HepG2 (cell line): ENCODE results near the gene SH3PXD2A. TPM values are rescaled to one million over a fixed set of nuclear protein-coding genes. Genes with fewer than 3 reads are reported as not detected.

ENCODE experiments used
- EED ChIP-seq: sonication (generic); formaldehyde crosslinking; IDR thresholded peaks from 2 replicates; pipeline ENCODE4 v1.5.0; 2020; ENCODE audit warnings: mild to moderate bottlenecking, missing genetic modification reagents
- NFYB ChIP-seq: sonication (generic); formaldehyde crosslinking; IDR thresholded peaks from 2 replicates; pipeline ENCODE4 v1.4.0; 2020; ENCODE audit warnings: missing genetic modification reagents
- PPARG ChIP-seq: conservative IDR thresholded peaks from 2 replicates; pipeline ENCODE4 v1.6.1; 2016; ENCODE audit warnings: missing biosample characterization, missing genetic modification reagents
- SALL1 ChIP-seq: sonication (generic); formaldehyde crosslinking; IDR thresholded peaks from 2 replicates; pipeline ENCODE4 v1.8.0; 2022; ENCODE audit warnings: mild to moderate bottlenecking, missing genetic modification reagents
- SMYD3 ChIP-seq: sonication (generic); formaldehyde crosslinking; IDR thresholded peaks from 2 replicates; pipeline ENCODE4 v1.8.1; 2023; ENCODE audit warnings: mild to moderate bottlenecking, missing genetic modification reagents
- TAF15 ChIP-seq: fragments of 200-400 bp; formaldehyde crosslinking; IDR thresholded peaks from one replicate; pipeline ENCODE4 v1.6.1; 2018; ENCODE audit warnings: mild to moderate bottlenecking, low read depth, low read length; ENCODE audit not compliant: poor library complexity, severe bottlenecking
- TCF7L2 ChIP-seq: IDR thresholded peaks from 2 replicates; pipeline ENCODE4 v1.6.1; 2011; ENCODE audit warnings: mild to moderate bottlenecking, low read depth, low read length, moderate library complexity
- TEAD2 ChIP-seq: sonication (generic); formaldehyde crosslinking; IDR thresholded peaks from 2 replicates; pipeline ENCODE4 v1.9.0; 2021; ENCODE audit warnings: missing genetic modification reagents
- XRCC5 ChIP-seq: fragments of 200-400 bp; formaldehyde crosslinking; optimal IDR thresholded peaks from 2 replicates; pipeline ENCODE3; 2017; ENCODE audit warnings: mild to moderate bottlenecking, low read length
- ZFX ChIP-seq: sonication (generic); formaldehyde crosslinking; IDR thresholded peaks from 2 replicates; pipeline ENCODE4 v1.4.0; 2020; ENCODE audit warnings: mild to moderate bottlenecking, low read depth, missing genetic modification reagents, moderate library complexity
- ZNF512 ChIP-seq: sonication (generic); formaldehyde crosslinking; IDR thresholded peaks from 2 replicates; pipeline ENCODE4 v1.4.0; 2020; ENCODE audit warnings: mild to moderate bottlenecking, missing genetic modification reagents
- ZNF691 ChIP-seq: sonication (generic); formaldehyde crosslinking; IDR thresholded peaks from 2 replicates; pipeline ENCODE4 v1.4.0; 2020; ENCODE audit warnings: missing genetic modification reagents, low read depth, mild to moderate bottlenecking, borderline replicate concordance
- polyA plus RNA-seq, 8 experiments: library from polyadenylated mRNA; depleted of rRNA in 3 of 8; stranded (reverse) in 7 of 8; unstranded in 1 of 8; fragments of >200 nt; fragmentation: Illumina TruSeq in 4 of 8; extraction: Trizol in 4 of 8; gene quantifications; 2 replicates each; pipeline versions ENCODE4 v1.2.1 to v1.2.3, GENCODE V29; 2011 to 2016; ENCODE audit warnings: low read depth in 4 of 8, missing spikeins in 1 of 8, mixed read lengths in 1 of 8; ENCODE audit not compliant: insufficient read depth in 1 of 8
- total RNA-seq, 5 experiments: library from RNA; depleted of rRNA; stranded (reverse); fragments of >200 nt; fragmentation: Illumina TruSeq; extraction: Trizol; gene quantifications; 2 replicates each; pipeline ENCODE4 v1.2.3, GENCODE V29; 2016; ENCODE audit warnings: low read depth in 1 of 5
- TF ChIP-seq, protein P1 (sequence below): sonication (generic); formaldehyde crosslinking; IDR thresholded peaks from 2 replicates; pipeline ENCODE4 v1.8.1; 2022; ENCODE audit warnings: low read depth, mild to moderate bottlenecking, missing genetic modification reagents
- TF ChIP-seq, protein P2 (sequence below): sonication (generic); formaldehyde crosslinking; IDR thresholded peaks from 2 replicates; pipeline ENCODE4 v1.8.0; 2022; ENCODE audit warnings: mild to moderate bottlenecking, missing genetic modification reagents
- TF ChIP-seq, protein P3 (sequence below): sonication (generic); formaldehyde crosslinking; IDR thresholded peaks from 2 replicates; pipeline ENCODE4 v1.4.0; 2020; ENCODE audit warnings: missing genetic modification reagents
- TF ChIP-seq, protein P4 (sequence below): sonication (generic); formaldehyde crosslinking; conservative IDR thresholded peaks from 2 replicates; pipeline ENCODE4 v1.4.0; 2020; ENCODE audit warnings: mild to moderate bottlenecking, missing genetic modification reagents, moderate library complexity

Gene SH3PXD2A
- total and polyA plus RNA-seq, 2 of the 13 experiments (the other 11 are each of a cell fraction or from before 2014, with no cell fraction given): 11.1 to 11.3 TPM

DNA sequence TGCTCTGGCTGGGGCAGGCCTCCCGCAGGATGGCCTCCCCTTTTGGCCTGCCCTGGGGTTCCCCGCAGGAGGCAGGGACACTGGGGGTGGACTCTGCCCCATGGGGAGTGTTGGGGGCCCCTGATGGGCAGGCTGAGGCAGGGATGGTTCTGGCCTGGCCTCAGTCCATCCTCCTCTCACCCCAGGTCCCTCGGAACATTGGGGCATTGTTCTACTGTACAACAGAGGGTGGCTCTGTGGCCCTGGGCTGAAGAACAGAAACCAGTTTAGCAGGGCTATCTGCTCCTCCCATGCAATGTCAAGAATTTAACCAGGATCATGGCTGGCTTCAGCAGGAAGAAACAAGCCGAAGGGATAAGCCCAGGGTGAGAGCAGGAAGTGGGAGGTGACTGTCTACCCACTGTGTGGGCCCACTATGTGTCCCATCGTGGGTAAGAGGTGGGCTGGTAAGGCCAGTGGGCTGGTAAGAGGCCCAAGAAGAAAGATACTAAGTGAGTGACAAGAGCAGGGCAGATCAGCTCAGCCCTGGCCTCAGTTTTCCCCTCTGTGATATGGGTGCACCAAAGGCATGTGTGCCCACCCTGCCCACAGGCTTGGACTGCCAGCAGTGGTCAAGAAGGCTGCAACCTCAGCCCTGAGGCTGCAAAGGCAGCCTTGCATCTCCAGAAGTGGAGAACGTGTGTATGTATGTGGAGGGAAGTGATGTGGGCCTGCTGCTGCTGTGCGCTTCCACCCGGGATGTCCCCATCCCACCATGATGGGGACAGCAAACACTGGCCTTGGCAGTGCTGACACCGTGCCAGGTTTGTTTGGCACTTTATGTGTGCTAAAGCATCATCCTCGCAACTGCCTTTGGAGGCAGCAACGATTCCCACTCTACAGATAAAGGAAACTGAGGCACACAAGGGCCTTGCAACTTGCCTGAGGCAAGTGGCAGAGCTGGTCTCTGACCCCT is 138.9 kb downstream of the SH3PXD2A start (continued):
- TF ChIP-seq, protein P1, sequence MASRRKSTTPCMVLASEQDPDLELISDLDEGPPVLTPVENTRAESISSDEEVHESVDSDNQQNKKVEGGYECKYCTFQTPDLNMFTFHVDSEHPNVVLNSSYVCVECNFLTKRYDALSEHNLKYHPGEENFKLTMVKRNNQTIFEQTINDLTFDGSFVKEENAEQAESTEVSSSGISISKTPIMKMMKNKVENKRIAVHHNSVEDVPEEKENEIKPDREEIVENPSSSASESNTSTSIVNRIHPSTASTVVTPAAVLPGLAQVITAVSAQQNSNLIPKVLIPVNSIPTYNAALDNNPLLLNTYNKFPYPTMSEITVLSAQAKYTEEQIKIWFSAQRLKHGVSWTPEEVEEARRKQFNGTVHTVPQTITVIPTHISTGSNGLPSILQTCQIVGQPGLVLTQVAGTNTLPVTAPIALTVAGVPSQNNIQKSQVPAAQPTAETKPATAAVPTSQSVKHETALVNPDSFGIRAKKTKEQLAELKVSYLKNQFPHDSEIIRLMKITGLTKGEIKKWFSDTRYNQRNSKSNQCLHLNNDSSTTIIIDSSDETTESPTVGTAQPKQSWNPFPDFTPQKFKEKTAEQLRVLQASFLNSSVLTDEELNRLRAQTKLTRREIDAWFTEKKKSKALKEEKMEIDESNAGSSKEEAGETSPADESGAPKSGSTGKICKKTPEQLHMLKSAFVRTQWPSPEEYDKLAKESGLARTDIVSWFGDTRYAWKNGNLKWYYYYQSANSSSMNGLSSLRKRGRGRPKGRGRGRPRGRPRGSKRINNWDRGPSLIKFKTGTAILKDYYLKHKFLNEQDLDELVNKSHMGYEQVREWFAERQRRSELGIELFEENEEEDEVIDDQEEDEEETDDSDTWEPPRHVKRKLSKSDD (CRISPR knock-in tag): no peak
- no peak for TF ChIP-seq NFYB (CRISPR knock-in tag)
- TF ChIP-seq TEAD2 (CRISPR knock-in tag): no peak
- TF ChIP-seq EED (CRISPR knock-in tag): no peak
- TF ChIP-seq, protein P2, sequence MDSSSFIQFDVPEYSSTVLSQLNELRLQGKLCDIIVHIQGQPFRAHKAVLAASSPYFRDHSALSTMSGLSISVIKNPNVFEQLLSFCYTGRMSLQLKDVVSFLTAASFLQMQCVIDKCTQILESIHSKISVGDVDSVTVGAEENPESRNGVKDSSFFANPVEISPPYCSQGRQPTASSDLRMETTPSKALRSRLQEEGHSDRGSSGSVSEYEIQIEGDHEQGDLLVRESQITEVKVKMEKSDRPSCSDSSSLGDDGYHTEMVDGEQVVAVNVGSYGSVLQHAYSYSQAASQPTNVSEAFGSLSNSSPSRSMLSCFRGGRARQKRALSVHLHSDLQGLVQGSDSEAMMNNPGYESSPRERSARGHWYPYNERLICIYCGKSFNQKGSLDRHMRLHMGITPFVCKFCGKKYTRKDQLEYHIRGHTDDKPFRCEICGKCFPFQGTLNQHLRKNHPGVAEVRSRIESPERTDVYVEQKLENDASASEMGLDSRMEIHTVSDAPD (CRISPR knock-in tag): peak; percentile 19; the same call in 1 of the 2 replicates
- peak; percentile 43; the same call in 1 of the 2 replicates for TF ChIP-seq SALL1 (CRISPR knock-in tag)
- TF ChIP-seq TCF7L2: no peak
- TF ChIP-seq, protein P3, sequence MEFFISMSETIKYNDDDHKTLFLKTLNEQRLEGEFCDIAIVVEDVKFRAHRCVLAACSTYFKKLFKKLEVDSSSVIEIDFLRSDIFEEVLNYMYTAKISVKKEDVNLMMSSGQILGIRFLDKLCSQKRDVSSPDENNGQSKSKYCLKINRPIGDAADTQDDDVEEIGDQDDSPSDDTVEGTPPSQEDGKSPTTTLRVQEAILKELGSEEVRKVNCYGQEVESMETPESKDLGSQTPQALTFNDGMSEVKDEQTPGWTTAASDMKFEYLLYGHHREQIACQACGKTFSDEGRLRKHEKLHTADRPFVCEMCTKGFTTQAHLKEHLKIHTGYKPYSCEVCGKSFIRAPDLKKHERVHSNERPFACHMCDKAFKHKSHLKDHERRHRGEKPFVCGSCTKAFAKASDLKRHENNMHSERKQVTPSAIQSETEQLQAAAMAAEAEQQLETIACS (CRISPR knock-in tag): no peak
- TF ChIP-seq PPARG (CRISPR knock-in tag): no peak
- no peak for TF ChIP-seq ZNF512 (CRISPR knock-in tag)
- TF ChIP-seq XRCC5: peak; percentile 65
- TF ChIP-seq TAF15: no peak
- TF ChIP-seq, protein P4, sequence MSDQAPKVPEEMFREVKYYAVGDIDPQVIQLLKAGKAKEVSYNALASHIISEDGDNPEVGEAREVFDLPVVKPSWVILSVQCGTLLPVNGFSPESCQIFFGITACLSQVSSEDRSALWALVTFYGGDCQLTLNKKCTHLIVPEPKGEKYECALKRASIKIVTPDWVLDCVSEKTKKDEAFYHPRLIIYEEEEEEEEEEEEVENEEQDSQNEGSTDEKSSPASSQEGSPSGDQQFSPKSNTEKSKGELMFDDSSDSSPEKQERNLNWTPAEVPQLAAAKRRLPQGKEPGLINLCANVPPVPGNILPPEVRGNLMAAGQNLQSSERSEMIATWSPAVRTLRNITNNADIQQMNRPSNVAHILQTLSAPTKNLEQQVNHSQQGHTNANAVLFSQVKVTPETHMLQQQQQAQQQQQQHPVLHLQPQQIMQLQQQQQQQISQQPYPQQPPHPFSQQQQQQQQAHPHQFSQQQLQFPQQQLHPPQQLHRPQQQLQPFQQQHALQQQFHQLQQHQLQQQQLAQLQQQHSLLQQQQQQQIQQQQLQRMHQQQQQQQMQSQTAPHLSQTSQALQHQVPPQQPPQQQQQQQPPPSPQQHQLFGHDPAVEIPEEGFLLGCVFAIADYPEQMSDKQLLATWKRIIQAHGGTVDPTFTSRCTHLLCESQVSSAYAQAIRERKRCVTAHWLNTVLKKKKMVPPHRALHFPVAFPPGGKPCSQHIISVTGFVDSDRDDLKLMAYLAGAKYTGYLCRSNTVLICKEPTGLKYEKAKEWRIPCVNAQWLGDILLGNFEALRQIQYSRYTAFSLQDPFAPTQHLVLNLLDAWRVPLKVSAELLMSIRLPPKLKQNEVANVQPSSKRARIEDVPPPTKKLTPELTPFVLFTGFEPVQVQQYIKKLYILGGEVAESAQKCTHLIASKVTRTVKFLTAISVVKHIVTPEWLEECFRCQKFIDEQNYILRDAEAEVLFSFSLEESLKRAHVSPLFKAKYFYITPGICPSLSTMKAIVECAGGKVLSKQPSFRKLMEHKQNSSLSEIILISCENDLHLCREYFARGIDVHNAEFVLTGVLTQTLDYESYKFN (CRISPR knock-in tag): peak; percentile 60
- no peak for TF ChIP-seq SMYD3 (CRISPR knock-in tag)
- TF ChIP-seq ZNF691: no peak
- TF ChIP-seq ZFX: 0 out of 2 replicates have a peak, but pooled peaks have one; percentile 23
